ENCODE data around the gene LRIT2. TPM values are rescaled to one million over a fixed set of nuclear protein-coding genes. Genes with fewer than 3 reads are reported as not detected.

Gene LRIT2
- total RNA-seq, 5 donors from 2014 or later (not counting 1 experiment from before 2014, with no cell fraction given): not detected

GRCh38 chr10:84204610-84205009 lies 20.7 kb downstream of the LRIT2 start:
- ATAC-seq (replicated peaks in 1 of 4) (no peak), DNase-seq (no peak)
- Histone ChIP-seq H3K27me3 (replicated peaks in 1 of 2; ENCODE audit: control insufficient read depth in 2 of 2, extremely low read depth in 1 of 2, insufficient read depth in 2 of 2, low read length in 1 of 2) (peaks cover 0 to 24% of the 10 kb centered on the region in 2 experiments), H3K27ac (ENCODE audit: low read length) (no peak overlapping the region), H3K4me3 (ENCODE audit: control insufficient read depth in 1 of 2, extremely low read depth in 1 of 2, low read length in 1 of 2) (no peak overlapping the region), H3K4me1 (ENCODE audit: control insufficient read depth in 1 of 2, extremely low read depth in 1 of 2, insufficient read depth in 2 of 2, low read length in 2 of 2) (no peaks in the 10 kb centered on the region), H3K36me3 (ENCODE audit: control insufficient read depth in 2 of 2, extremely low read depth in 1 of 2, insufficient read depth in 1 of 2, low read length in 1 of 2) (no peaks in the 10 kb centered on the region), H3K9me3 (no peaks in the 10 kb centered on the region)
- Mint-ChIP-seq H3K9me3 (no peaks in the 10 kb centered on the region), H3K4me3 (no peak overlapping the region), H3K36me3 (no peaks in the 10 kb centered on the region), H3K27ac (no peak overlapping the region), H3K4me1 (no peaks in the 10 kb centered on the region), H3K27me3 (peaks cover 6 to 26% of the 10 kb centered on the region in 2 donors)
- WGBS (ENCODE audit: insufficient coverage): 100% methylated on average over 1 of the region's 4 CpGs
- POLR2A ChIA-PET: no interaction called here
- CTCF ChIA-PET: interaction anchor here (2.1 to 4.8 kb wide), 3 partner anchors 14 to 56 kb away, joined by 11 to 51 read pairs (median 30); no protein-coding TSS in a partner anchor

GRCh38 chr10:84204122-84204521 lies 21.2 kb downstream of the LRIT2 start:
- peak in 1 of 35 experiments; percentile 13 for DNase-seq
- ATAC-seq (replicated peaks in 1 of 4): no peak
- CTCF ChIA-PET: interaction anchor here (2.1 to 4.8 kb wide), 3 partner anchors 13 to 56 kb away, joined by 11 to 51 read pairs (median 30); no protein-coding TSS in a partner anchor

GRCh38 chr10:84202349-84202748 lies 23.0 kb downstream of the LRIT2 start:
- Histone ChIP-seq H3K4me3 (ENCODE audit: control insufficient read depth in 1 of 2, extremely low read depth in 1 of 2, low read length in 1 of 2) (no peak overlapping the region), H3K27ac (ENCODE audit: low read length) (no peak overlapping the region), H3K4me1 (ENCODE audit: control insufficient read depth in 1 of 2, extremely low read depth in 1 of 2, insufficient read depth in 2 of 2, low read length in 2 of 2) (no peaks in the 10 kb centered on the region), H3K27me3 (replicated peaks in 1 of 2; ENCODE audit: control insufficient read depth in 2 of 2, extremely low read depth in 1 of 2, insufficient read depth in 2 of 2, low read length in 1 of 2) (peaks cover 0 to 24% of the 10 kb centered on the region in 2 experiments), H3K9me3 (no peaks in the 10 kb centered on the region), H3K36me3 (ENCODE audit: control insufficient read depth in 2 of 2, extremely low read depth in 1 of 2, insufficient read depth in 1 of 2, low read length in 1 of 2) (no peaks in the 10 kb centered on the region)
- no peak overlapping the region for H3K27ac Mint-ChIP-seq
- ATAC-seq (replicated peaks in 1 of 4) (no peak), DNase-seq (no peak)
- no peaks in the 10 kb centered on the region for H3K9me3 Mint-ChIP-seq
- H3K4me1 Mint-ChIP-seq: no peaks in the 10 kb centered on the region
- 71% methylated on average over 3 of the region's 5 CpGs for WGBS (ENCODE audit: insufficient coverage)
- H3K27me3 Mint-ChIP-seq: peaks cover 10 to 20% of the 10 kb centered on the region in 2 donors
- no peak overlapping the region for H3K4me3 Mint-ChIP-seq
- POLR2A ChIA-PET: no interaction called here
- H3K36me3 Mint-ChIP-seq: no peaks in the 10 kb centered on the region
- CTCF ChIA-PET: interaction anchor here in 1 of 2 donors (1.6 kb wide), 1 partner anchor 54 kb away, joined by 7 read pairs; no protein-coding TSS in a partner anchor

More at GRCh38 chr10:84204122-84204521, 21.2 kb downstream of the LRIT2 start:
- POLR2A ChIA-PET: no interaction called here
- peaks cover 6 to 26% of the 10 kb centered on the region in 2 donors for H3K27me3 Mint-ChIP-seq
- H3K4me3 Mint-ChIP-seq: no peak overlapping the region
- H3K4me1 Mint-ChIP-seq: no peaks in the 10 kb centered on the region
- no peaks in the 10 kb centered on the region for H3K9me3 Mint-ChIP-seq
- Histone ChIP-seq H3K27me3 (replicated peaks in 1 of 2; ENCODE audit: control insufficient read depth in 2 of 2, extremely low read depth in 1 of 2, insufficient read depth in 2 of 2, low read length in 1 of 2) (peaks cover 0 to 24% of the 10 kb centered on the region in 2 experiments), H3K4me3 (ENCODE audit: control insufficient read depth in 1 of 2, extremely low read depth in 1 of 2, low read length in 1 of 2) (no peak overlapping the region), H3K36me3 (ENCODE audit: control insufficient read depth in 2 of 2, extremely low read depth in 1 of 2, insufficient read depth in 1 of 2, low read length in 1 of 2) (no peaks in the 10 kb centered on the region), H3K27ac (ENCODE audit: low read length) (no peak overlapping the region), H3K4me1 (ENCODE audit: control insufficient read depth in 1 of 2, extremely low read depth in 1 of 2, insufficient read depth in 2 of 2, low read length in 2 of 2) (no peaks in the 10 kb centered on the region), H3K9me3 (no peaks in the 10 kb centered on the region)
- no peak overlapping the region for H3K27ac Mint-ChIP-seq
- H3K36me3 Mint-ChIP-seq: no peaks in the 10 kb centered on the region
- WGBS (ENCODE audit: insufficient coverage): 100% methylated on average over 1 of the region's 4 CpGs

GRCh38 chr10:84201682-84202081 lies 23.7 kb downstream of the LRIT2 start:
- no peaks in the 10 kb centered on the region for H3K4me1 Mint-ChIP-seq
- Histone ChIP-seq H3K27ac (ENCODE audit: low read length) (no peak overlapping the region), H3K4me3 (ENCODE audit: control insufficient read depth in 1 of 2, extremely low read depth in 1 of 2, low read length in 1 of 2) (no peak overlapping the region), H3K4me1 (ENCODE audit: control insufficient read depth in 1 of 2, extremely low read depth in 1 of 2, insufficient read depth in 2 of 2, low read length in 2 of 2) (no peaks in the 10 kb centered on the region), H3K36me3 (ENCODE audit: control insufficient read depth in 2 of 2, extremely low read depth in 1 of 2, insufficient read depth in 1 of 2, low read length in 1 of 2) (no peaks in the 10 kb centered on the region), H3K9me3 (no peaks in the 10 kb centered on the region), H3K27me3 (replicated peaks in 1 of 2; ENCODE audit: control insufficient read depth in 2 of 2, extremely low read depth in 1 of 2, insufficient read depth in 2 of 2, low read length in 1 of 2) (peaks cover 0 to 29% of the 10 kb centered on the region in 2 experiments)
- POLR2A ChIA-PET: no interaction called here
- H3K27me3 Mint-ChIP-seq: peaks cover 10 to 21% of the 10 kb centered on the region in 2 donors
- ATAC-seq (replicated peaks in 1 of 4): no peak
- DNase-seq: no peak
- CTCF ChIA-PET: no interaction called here
- no peak overlapping the region for H3K27ac Mint-ChIP-seq
- no peaks in the 10 kb centered on the region for H3K9me3 Mint-ChIP-seq
- no peaks in the 10 kb centered on the region for H3K36me3 Mint-ChIP-seq
- 94% methylated on average over 3 of the region's 11 CpGs for WGBS (ENCODE audit: insufficient coverage)
- H3K4me3 Mint-ChIP-seq: no peak overlapping the region

GRCh38 chr10:84201244-84201606 lies 24.1 kb downstream of the LRIT2 start:
- Histone ChIP-seq H3K36me3 (ENCODE audit: control insufficient read depth in 2 of 2, extremely low read depth in 1 of 2, insufficient read depth in 1 of 2, low read length in 1 of 2) (no peaks in the 10 kb centered on the region), H3K27me3 (replicated peaks in 1 of 2; ENCODE audit: control insufficient read depth in 2 of 2, extremely low read depth in 1 of 2, insufficient read depth in 2 of 2, low read length in 1 of 2) (peaks cover 0 to 31% of the 10 kb centered on the region in 2 experiments), H3K4me3 (ENCODE audit: control insufficient read depth in 1 of 2, extremely low read depth in 1 of 2, low read length in 1 of 2) (no peak overlapping the region), H3K27ac (ENCODE audit: low read length) (no peak overlapping the region), H3K9me3 (no peaks in the 10 kb centered on the region), H3K4me1 (ENCODE audit: control insufficient read depth in 1 of 2, extremely low read depth in 1 of 2, insufficient read depth in 2 of 2, low read length in 2 of 2) (no peaks in the 10 kb centered on the region)
- ATAC-seq (replicated peaks in 1 of 4): no peak
- ChIA-PET POLR2A (no interaction called here), CTCF (no interaction called here)
- Mint-ChIP-seq H3K27me3 (peaks cover 15 to 20% of the 10 kb centered on the region in 2 donors), H3K9me3 (no peaks in the 10 kb centered on the region), H3K4me1 (no peaks in the 10 kb centered on the region), H3K36me3 (no peaks in the 10 kb centered on the region), H3K27ac (no peak overlapping the region), H3K4me3 (no peak overlapping the region)
- 50% methylated on average over 2 of the region's 6 CpGs for WGBS (ENCODE audit: insufficient coverage)
- DNase-seq: no peak

- CTCF ChIA-PET: interaction anchor here in 1 of 2 donors (0.6 kb wide), 1 partner anchor 26 kb away, joined by 5 read pairs; no protein-coding TSS in a partner anchor
- no peak overlapping the region for H3K4me3 Mint-ChIP-seq
- no peak for ATAC-seq (replicated peaks in 1 of 4)
These were observed 24.7 kb downstream of the LRIT2 start for GRCh38 chr10:84200537-84201243.

More at GRCh38 chr10:84200537-84201243, 24.7 kb downstream of the LRIT2 start:
- Mint-ChIP-seq H3K27ac (no peak overlapping the region), H3K27me3 (peaks cover 19 to 26% of the 10 kb centered on the region in 2 donors), H3K4me1 (peaks cover 0 to 1% (median under 1%) of the 10 kb centered on the region in 3 donors), H3K36me3 (no peaks in the 10 kb centered on the region), H3K9me3 (no peaks in the 10 kb centered on the region)
- Histone ChIP-seq H3K4me3 (ENCODE audit: control insufficient read depth in 1 of 2, extremely low read depth in 1 of 2, low read length in 1 of 2) (no peak overlapping the region), H3K27me3 (replicated peaks in 1 of 2; ENCODE audit: control insufficient read depth in 2 of 2, extremely low read depth in 1 of 2, insufficient read depth in 2 of 2, low read length in 1 of 2) (peaks cover 4 to 33% of the 10 kb centered on the region in 2 experiments), H3K9me3 (no peaks in the 10 kb centered on the region), H3K27ac (ENCODE audit: low read length) (no peak overlapping the region), H3K4me1 (ENCODE audit: control insufficient read depth in 1 of 2, extremely low read depth in 1 of 2, insufficient read depth in 2 of 2, low read length in 2 of 2) (no peaks in the 10 kb centered on the region), H3K36me3 (ENCODE audit: control insufficient read depth in 2 of 2, extremely low read depth in 1 of 2, insufficient read depth in 1 of 2, low read length in 1 of 2) (no peaks in the 10 kb centered on the region)
- DNase-seq: no peak
- 77% methylated on average over 6 of the region's 11 CpGs for WGBS (ENCODE audit: insufficient coverage)
- POLR2A ChIA-PET: no interaction called here

Data from T-cell (primary cell).